Stimulated activated CD4-positive, alpha-beta T cell treated with anti-CD3 and anti-CD28 coated beads, Interleukin-2, amount 100 ng/mL, for 24 hours (primary cell): Measurements from ENCODE around the gene TRIM26.
A peak's percentile ranks its signal among the peaks of the same experiment; 100 is the strongest.
"Not testable (repeated sequence)": the region's sequence is repeated elsewhere in the genome, so short reads cannot be mapped to it uniquely, and the experiment has no call there.

Experiments
- DNase-seq, 2 donors: peaks; one replicate each; pipeline ENCODE4 v3.0.0-alpha.2; 2020

TRIM26 gene

GRCh38 chr6:30212865-30213666 is at the start of gene TRIM26:
TSS of gene TRIM26 (minus strand) at chr6:30213406. CDS start at chr6:30199103, 14,303 bp downstream.
- DNase-seq = peak; percentile 95 to 96

GRCh38 chr6:30260036-30260504 is 46.9 kb upstream of the TRIM26 start:
- DNase-seq = peak; percentile 34 to 48

GRCh38 chr6:30259140-30260035 is 46.2 kb upstream of the TRIM26 start:
- DNase-seq = peak; percentile 64 to 72

- no peak for DNase-seq
Measured at GRCh38 chr6:30258204-30258603, 45.0 kb upstream of the TRIM26 start.

GRCh38 chr6:30252417-30252816 is 39.2 kb upstream of the TRIM26 start:
- DNase-seq = not testable (repeated sequence)

- no peak for DNase-seq
Measured at GRCh38 chr6:30244560-30244959, 31.4 kb upstream of the TRIM26 start.

GRCh38 chr6:30238178-30238795 is 25.1 kb upstream of the TRIM26 start:
- DNase-seq = no peak

- no peak for DNase-seq
Measured at GRCh38 chr6:30234356-30234755, 21.1 kb upstream of the TRIM26 start.

- no peak for DNase-seq
Measured at GRCh38 chr6:30231067-30231466, 17.9 kb upstream of the TRIM26 start.

GRCh38 chr6:30227763-30228487 is 14.7 kb upstream of the TRIM26 start:
- peak; percentile 7 to 32 for DNase-seq

- no peak for DNase-seq
Measured at GRCh38 chr6:30227242-30227722, 14.1 kb upstream of the TRIM26 start.

GRCh38 chr6:30223339-30223738 is 10.1 kb upstream of the TRIM26 start:
- no peak for DNase-seq

GRCh38 chr6:30221956-30222355 is 8.8 kb upstream of the TRIM26 start:
- DNase-seq = not testable (repeated sequence)

GRCh38 chr6:30221395-30221794 is 8.2 kb upstream of the TRIM26 start:
- DNase-seq = not testable (repeated sequence)

GRCh38 chr6:30219244-30219643 is 6.0 kb upstream of the TRIM26 start:
- peak; percentile 32 to 57 for DNase-seq

GRCh38 chr6:30216096-30216495 is 2.9 kb upstream of the TRIM26 start:
- DNase-seq = no peak

GRCh38 chr6:30214657-30214982 is 1.4 kb upstream of the TRIM26 start:
- DNase-seq = no peak

- DNase-seq = peak; percentile 74 to 75
Measured at GRCh38 chr6:30213957-30214656, 901 bp upstream of the TRIM26 start.

GRCh38 chr6:30213667-30213956 is 406 bp upstream of the TRIM26 start:
- no peak for DNase-seq

- DNase-seq = no peak
Measured at GRCh38 chr6:30211899-30212298, 1.3 kb downstream of the TRIM26 start.

- DNase-seq = no peak
Measured at GRCh38 chr6:30211306-30211705, 1.9 kb downstream of the TRIM26 start.
